SU-DHL-6 (cell line): ENCODE data around the gene RBM23.

Experiments used
- H2AFZ ChIP-seq: fragments of 200-600 bp; sonication (generic); 2 replicates; pipeline ENCODE4 v1.6.1; 2014; ENCODE audit warnings: low read depth, mild to moderate bottlenecking, moderate library complexity, mixed read lengths, antibody characterized with exemption, low read length; ENCODE audit not compliant: severe bottlenecking
- H3F3A ChIP-seq: fragments of 200-600 bp; shearing (Covaris generic); 2 replicates; pipeline ENCODE4 v1.6.0; 2016; ENCODE audit warnings: antibody characterized with exemption, mild to moderate bottlenecking; ENCODE audit not compliant: insufficient read depth
- H3K27ac ChIP-seq: fragments of 200-600 bp; sonication (generic); 2 replicates; pipeline ENCODE4 v1.5.1; 2016; ENCODE audit warnings: low read depth, mild to moderate bottlenecking, low read length, moderate library complexity, mixed read lengths
- H3K27me3 ChIP-seq: fragments of 200-600 bp; sonication (generic), shearing (Covaris generic); 2 replicates; pipeline ENCODE4 v1.6.0; 2014; ENCODE audit warnings: mild to moderate bottlenecking, low read length
- H3K36me3 ChIP-seq: fragments of 200-600 bp; sonication (generic); 2 replicates; pipeline ENCODE4 v1.6.1; 2014; ENCODE audit warnings: mild to moderate bottlenecking, low read length, mixed read lengths
- H3K4me2 ChIP-seq: fragments of 300-600, 200-600 bp; shearing (Covaris generic), sonication (generic); 2 replicates; pipeline ENCODE4 v1.6.0; 2014; ENCODE audit warnings: low read length, low read depth, mild to moderate bottlenecking; ENCODE audit not compliant: poor library complexity, severe bottlenecking
- H3K4me3 ChIP-seq: fragments of 200-600 bp; sonication (generic); 2 replicates; pipeline ENCODE4 v1.5.1; 2014; ENCODE audit warnings: antibody characterized with exemption, low read length, mild to moderate bottlenecking, mixed read lengths; ENCODE audit not compliant: insufficient read depth, poor library complexity, severe bottlenecking
- H3K79me2 ChIP-seq: fragments of 200-600 bp; sonication (generic); 2 replicates; pipeline ENCODE4 v1.6.1; 2014; ENCODE audit warnings: mild to moderate bottlenecking, low read length, moderate library complexity; ENCODE audit not compliant: insufficient read depth
- H3K9ac ChIP-seq: fragments of 200-600 bp; sonication (generic); 2 replicates; pipeline ENCODE4 v1.7.0; 2014; ENCODE audit warnings: mild to moderate bottlenecking, low read length
- H3K9me2 ChIP-seq: fragments of 200-600 bp; sonication (generic); replicated peaks from 2 replicates; pipeline ENCODE4 v1.6.1; 2014; ENCODE audit warnings: low read length; ENCODE audit not compliant: insufficient read depth
- H3K9me3 ChIP-seq: fragments of 200-600 bp; sonication (generic); 2 replicates; pipeline ENCODE4 v1.6.1; 2014; ENCODE audit warnings: low read length, mixed read lengths; ENCODE audit not compliant: insufficient read depth
- H4K20me1 ChIP-seq: fragments of 200-600 bp; sonication (generic); 2 replicates; pipeline ENCODE4 v1.6.1; 2014; ENCODE audit warnings: low read depth, mild to moderate bottlenecking, antibody characterized with exemption, low read length, moderate library complexity, mixed read lengths
- EZH2phosphoT487 ChIP-seq: fragments of 200-600 bp; sonication (generic), shearing (Covaris generic); conservative IDR thresholded peaks from 2 replicates; pipeline ENCODE4 v1.6.1; 2018; ENCODE audit warnings: mild to moderate bottlenecking, antibody characterized with exemption, low read length, moderate library complexity, mixed read lengths
- TF ChIP-seq, protein P1 (sequence below): fragments of 200-600 bp; sonication (generic); IDR thresholded peaks from one replicate; pipeline ENCODE4 v1.5.1; 2017; ENCODE audit warnings: antibody characterized with exemption, mild to moderate bottlenecking, low read length, moderate library complexity; ENCODE audit not compliant: insufficient read depth, poor library complexity, severe bottlenecking

RBM23 gene

DNA sequence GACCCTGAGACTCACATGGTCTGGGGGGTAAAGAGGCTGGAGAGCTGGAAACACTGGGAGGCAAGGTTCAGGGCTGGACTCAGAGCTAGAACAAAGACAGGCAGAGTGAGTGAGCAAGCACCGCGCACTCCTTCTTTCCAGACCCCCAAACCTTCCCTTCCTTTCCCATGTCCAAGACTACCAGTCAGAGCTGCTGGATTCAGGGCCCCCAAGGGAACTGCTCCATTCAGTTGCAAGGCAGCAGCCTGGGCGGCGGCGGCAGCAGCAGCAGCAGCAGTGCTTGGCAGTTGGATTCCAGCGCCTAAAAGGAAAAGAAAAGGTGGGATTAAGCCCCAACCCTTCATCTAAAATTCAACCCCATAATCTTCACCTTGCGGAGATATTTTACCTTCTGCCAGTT is 17.1 kb downstream of the RBM23 start:
- H3K4me2 ChIP-seq: no peak overlapping the region
- H4K20me1 ChIP-seq: no peaks in the 10 kb centered on the region
- no peak overlapping the region for H3K9ac ChIP-seq
- no peak overlapping the region for H3K4me3 ChIP-seq
- H3F3A ChIP-seq: 0 out of 2 replicates have a peak, but pooled peaks cover 8% of the 10 kb centered on the region
- H3K36me3 ChIP-seq: peaks cover 22% of the 10 kb centered on the region; the same call in 1 of the 2 replicates
- no peaks in the 10 kb centered on the region for H3K9me2 ChIP-seq
- no peaks in the 10 kb centered on the region for H3K27me3 ChIP-seq
- no peaks in the 10 kb centered on the region for H3K79me2 ChIP-seq
- no peak overlapping the region for H3K27ac ChIP-seq
- no peak overlapping the region for H2AFZ ChIP-seq
- TF ChIP-seq EZH2phosphoT487: no peak
- TF ChIP-seq, protein P1, sequence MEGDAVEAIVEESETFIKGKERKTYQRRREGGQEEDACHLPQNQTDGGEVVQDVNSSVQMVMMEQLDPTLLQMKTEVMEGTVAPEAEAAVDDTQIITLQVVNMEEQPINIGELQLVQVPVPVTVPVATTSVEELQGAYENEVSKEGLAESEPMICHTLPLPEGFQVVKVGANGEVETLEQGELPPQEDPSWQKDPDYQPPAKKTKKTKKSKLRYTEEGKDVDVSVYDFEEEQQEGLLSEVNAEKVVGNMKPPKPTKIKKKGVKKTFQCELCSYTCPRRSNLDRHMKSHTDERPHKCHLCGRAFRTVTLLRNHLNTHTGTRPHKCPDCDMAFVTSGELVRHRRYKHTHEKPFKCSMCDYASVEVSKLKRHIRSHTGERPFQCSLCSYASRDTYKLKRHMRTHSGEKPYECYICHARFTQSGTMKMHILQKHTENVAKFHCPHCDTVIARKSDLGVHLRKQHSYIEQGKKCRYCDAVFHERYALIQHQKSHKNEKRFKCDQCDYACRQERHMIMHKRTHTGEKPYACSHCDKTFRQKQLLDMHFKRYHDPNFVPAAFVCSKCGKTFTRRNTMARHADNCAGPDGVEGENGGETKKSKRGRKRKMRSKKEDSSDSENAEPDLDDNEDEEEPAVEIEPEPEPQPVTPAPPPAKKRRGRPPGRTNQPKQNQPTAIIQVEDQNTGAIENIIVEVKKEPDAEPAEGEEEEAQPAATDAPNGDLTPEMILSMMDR: no peak
- H3K9me3 ChIP-seq: no peaks in the 10 kb centered on the region

- no peak overlapping the region for H3K4me2 ChIP-seq
Measured at GRCh38 chr14:22900081-22900799, 18.7 kb downstream of the RBM23 start.

DNA sequence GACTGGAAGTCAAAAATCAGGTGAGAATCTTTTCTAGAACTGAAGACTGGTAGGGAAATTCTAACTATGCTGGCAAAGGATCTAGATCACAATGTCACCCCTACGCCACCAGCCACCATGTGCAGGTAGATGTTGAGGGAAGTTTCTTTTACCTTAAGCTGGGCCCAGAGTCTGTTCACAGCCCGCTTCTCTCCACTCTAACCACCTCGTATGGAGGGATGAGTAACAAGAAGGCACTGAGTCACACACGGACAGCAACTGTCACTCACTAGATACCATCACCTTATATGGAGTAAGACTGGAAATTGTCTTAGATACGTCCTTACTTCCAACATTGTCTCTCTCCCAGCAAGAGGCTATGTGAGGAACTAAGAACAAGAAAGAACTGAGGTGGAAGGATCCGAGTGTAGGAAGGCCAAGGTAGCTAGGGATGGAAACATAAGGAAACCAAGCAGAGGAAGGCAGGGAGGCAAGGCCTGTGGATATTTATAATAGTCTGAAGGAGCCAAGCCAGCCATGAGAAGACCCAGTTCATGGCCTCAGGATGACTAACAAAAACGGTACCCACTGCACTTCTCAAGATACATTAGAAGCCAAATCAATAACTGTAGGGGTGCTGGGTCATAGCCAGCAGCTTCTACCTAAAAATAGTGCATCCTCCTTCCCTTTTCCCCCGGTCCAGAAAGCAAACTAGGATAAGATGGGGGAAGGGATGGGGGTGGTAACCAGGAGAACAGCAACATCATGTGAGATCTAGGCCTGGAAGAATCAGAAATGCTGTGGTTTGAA is 20.5 kb downstream of the RBM23 start:
- H3K79me2 ChIP-seq: no peaks in the 10 kb centered on the region
- H2AFZ ChIP-seq: no peak overlapping the region
- no peak overlapping the region for H3K27ac ChIP-seq
- H4K20me1 ChIP-seq: no peaks in the 10 kb centered on the region
- 0 out of 2 replicates have a peak, but pooled peaks cover 8% of the 10 kb centered on the region for H3F3A ChIP-seq
- TF ChIP-seq EZH2phosphoT487: no peak
- TF ChIP-seq, protein P1: no peak
- no peaks in the 10 kb centered on the region for H3K9me3 ChIP-seq
- H3K27me3 ChIP-seq: no peaks in the 10 kb centered on the region
- peaks cover 5% of the 10 kb centered on the region; the same call in 1 of the 2 replicates for H3K36me3 ChIP-seq
- no peaks in the 10 kb centered on the region for H3K9me2 ChIP-seq
- H3K9ac ChIP-seq: no peak overlapping the region
- no peak overlapping the region for H3K4me3 ChIP-seq
- H3K4me2 ChIP-seq: no peak overlapping the region

More at GRCh38 chr14:22900081-22900799, 18.7 kb downstream of the RBM23 start:
- H3K36me3 ChIP-seq: peaks cover 14% of the 10 kb centered on the region; the same call in 1 of the 2 replicates
- H3F3A ChIP-seq: 0 out of 2 replicates have a peak, but pooled peaks cover 8% of the 10 kb centered on the region
- no peak overlapping the region for H3K9ac ChIP-seq
- H3K79me2 ChIP-seq: no peaks in the 10 kb centered on the region
- H3K9me3 ChIP-seq: no peaks in the 10 kb centered on the region
- H3K27me3 ChIP-seq: no peaks in the 10 kb centered on the region
- TF ChIP-seq EZH2phosphoT487: no peak
- TF ChIP-seq, protein P1: peak; percentile 48
- H3K4me3 ChIP-seq: no peak overlapping the region
- no peaks in the 10 kb centered on the region for H4K20me1 ChIP-seq
- no peak overlapping the region for H3K27ac ChIP-seq
- H3K9me2 ChIP-seq: no peaks in the 10 kb centered on the region
- H2AFZ ChIP-seq: no peak overlapping the region
